HepG2 (cell line): ENCODE results near the gene PDPK1. TPM values are rescaled to one million over a fixed set of nuclear protein-coding genes. Genes with fewer than 3 reads are reported as not detected.
A peak's percentile ranks its signal among the peaks of the same experiment; 100 is the strongest.

Experiments
- ATAC-seq: fragments of 200-7000 bp; cut with Tn5 transposase; 3 replicates; pipeline ENCODE4 v1.9.1; 2020; ENCODE audit warnings: mild to moderate bottlenecking, moderate library complexity
- BruUV-seq: library from RNA; stranded (reverse); fragments of 400-500 nt; replicated peaks from 2 replicates; lab custom pipeline; 2021; lab: Mats Ljungman, UMichigan
- CTCF ChIA-PET: fragments of 300-600 bp; formaldehyde crosslinking; extraction: SDS; loops from one replicate; lab custom pipeline; 2021; ENCODE audit warnings: low total read pairs, inconsistent platforms, low intra/inter-chr PET ratio; lab: Yijun Ruan, JAX
- POLR2A ChIA-PET: fragments of 350-600 bp; sonication (Branson Sonifier 250); formaldehyde crosslinking; loops from one replicate; lab custom pipeline; 2020; ENCODE audit warnings: antibody characterized with exemption, inconsistent platforms; lab: Yijun Ruan, JAX
- DNase-seq: peaks from one replicate; pipeline ENCODE4 v3.0.0-alpha.2; 2015; ENCODE audit warnings: low spot score
- FAIRE-seq: peaks from 3 replicates; lab custom pipeline; 2011; peaks lifted over from hg19 to GRCh38; lab: Jason Lieb, UNC
- H2AFZ ChIP-seq: one replicate; pipeline ENCODE4 v1.6.1; 2011; ENCODE audit warnings: low read length, inconsistent platforms
- H3K27ac ChIP-seq: fragments of 300-600 bp; 3 replicates; pipeline ENCODE4 v1.8.0; 2011; ENCODE audit warnings: mixed run types, mild to moderate bottlenecking, mixed read lengths, low read length, inconsistent platforms; ENCODE audit not compliant: insufficient read depth; ENCODE audit errors: extremely low read length
- H3K27me3 ChIP-seq, 2 experiments: fragments of 200-600 bp in 1 of 2; 2 replicates in 1 of 2; 3 replicates in 1 of 2; pipeline versions ENCODE4 v1.6.0 to v1.8.0; 2011; ENCODE audit warnings: low read length in 2 of 2, mild to moderate bottlenecking in 2 of 2, moderate library complexity in 2 of 2, inconsistent platforms in 1 of 2; ENCODE audit not compliant: insufficient read depth in 2 of 2, control insufficient read depth in 1 of 2
- H3K36me3 ChIP-seq, 2 experiments: fragments of 200-600 bp in 1 of 2; replicated peaks in 1 of 2; 2 replicates in 1 of 2; 3 replicates in 1 of 2; pipeline versions ENCODE4 v1.5.1 to v1.8.0; 2011; ENCODE audit warnings: low read length in 2 of 2, inconsistent platforms in 1 of 2; ENCODE audit not compliant: insufficient read depth in 2 of 2, control insufficient read depth in 1 of 2
- H3K4me1 ChIP-seq: 2 replicates; pipeline ENCODE4 v1.5.1; 2012; ENCODE audit warnings: low read length, inconsistent platforms; ENCODE audit not compliant: insufficient read depth
- H3K4me2 ChIP-seq: 2 replicates; pipeline ENCODE4 v1.6.0; 2011; ENCODE audit warnings: low read depth, low read length, inconsistent platforms
- H3K4me3 ChIP-seq, 3 experiments: fragments of 200-600 bp in 1 of 3; sonication (generic), shearing (Covaris generic) in 1 of 3; replicated peaks in 1 of 3; 2 replicates each; pipeline ENCODE4 v1.5.1; 2011 to 2016; ENCODE audit warnings: low read length in 3 of 3, inconsistent platforms in 2 of 3, low read depth in 2 of 3, mild to moderate bottlenecking in 2 of 3, control low read depth in 1 of 3, mixed read lengths in 1 of 3; ENCODE audit not compliant: insufficient read depth in 1 of 3
- H3K79me2 ChIP-seq: one replicate; pipeline ENCODE4 v1.6.1; 2011; ENCODE audit warnings: low read length, inconsistent platforms; ENCODE audit not compliant: insufficient read depth
- H3K9ac ChIP-seq: 2 replicates; pipeline ENCODE4 v1.6.0; 2011; ENCODE audit warnings: mild to moderate bottlenecking, low read depth, low read length, inconsistent platforms; ENCODE audit not compliant: insufficient read depth
- H3K9me3 ChIP-seq: 2 replicates; pipeline ENCODE4 v1.5.1; 2012; ENCODE audit warnings: mild to moderate bottlenecking, low read length
- H4K20me1 ChIP-seq: 2 replicates; pipeline ENCODE4 v1.6.0; 2011; ENCODE audit warnings: inconsistent platforms, mild to moderate bottlenecking, low read length, moderate library complexity; ENCODE audit not compliant: insufficient read depth
- AGO2 ChIP-seq: fragments of 200-400 bp; formaldehyde crosslinking; optimal IDR thresholded peaks from 2 replicates; pipeline ENCODE3; 2017; ENCODE audit warnings: mild to moderate bottlenecking, low read depth, low read length, moderate library complexity
- RBFOX2 ChIP-seq: fragments of 200-400 bp; formaldehyde crosslinking; IDR thresholded peaks from 2 replicates; pipeline ENCODE4 v1.6.1; 2017; ENCODE audit warnings: low read depth, mild to moderate bottlenecking, low read length
- TOE1 ChIP-seq: sonication (generic); formaldehyde crosslinking; IDR thresholded peaks from 2 replicates; pipeline ENCODE4 v1.4.0; 2020; ENCODE audit warnings: mild to moderate bottlenecking, missing genetic modification reagents
- WGBS: methylation state at CpG from one replicate; pipeline ENCODE4 v1.1.6; 2017; ENCODE audit warnings: low lambda C conversion rate; 5-methylcytosine and 5-hydroxymethylcytosine counted together
- in situ Hi-C: cut with HindIII; loops from 2 replicates; pipeline ENCODE4 v1.10.0; 2017; ENCODE audit warnings: low pct_unique_long_range_greater_than_20kb; ENCODE audit not compliant: extremely low pct_ligation_motif_present
- intact Hi-C: fragments of 100-400 bp; cut with micrococcal nuclease; formaldehyde crosslinking; loops from one replicate; pipeline ENCODE4 v1.10.0; 2022; ENCODE audit not compliant: unreplicated experiment
- polyA plus RNA-seq, 8 experiments: library from polyadenylated mRNA; depleted of rRNA in 3 of 8; stranded (reverse) in 7 of 8; unstranded in 1 of 8; fragments of >200 nt; fragmentation: Illumina TruSeq in 4 of 8; extraction: Trizol in 4 of 8; gene quantifications; 2 replicates each; pipeline versions ENCODE4 v1.2.1 to v1.2.3, GENCODE V29; 2011 to 2016; ENCODE audit warnings: low read depth in 4 of 8, missing spikeins in 1 of 8, mixed read lengths in 1 of 8; ENCODE audit not compliant: insufficient read depth in 1 of 8
- total RNA-seq, 5 experiments: library from RNA; depleted of rRNA; stranded (reverse); fragments of >200 nt; fragmentation: Illumina TruSeq; extraction: Trizol; gene quantifications; 2 replicates each; pipeline ENCODE4 v1.2.3, GENCODE V29; 2016; ENCODE audit warnings: low read depth in 1 of 5
- TF ChIP-seq, protein P1 (sequence below): sonication (generic); formaldehyde crosslinking; IDR thresholded peaks from 2 replicates; pipeline ENCODE4 v1.4.0; 2020; ENCODE audit warnings: missing genetic modification reagents
- TF ChIP-seq, protein P2 (sequence below): sonication (generic); formaldehyde crosslinking; IDR thresholded peaks from 2 replicates; pipeline ENCODE4 v1.4.0; 2020; ENCODE audit warnings: missing genetic modification reagents, borderline replicate concordance
- TF ChIP-seq, protein P3 (sequence below): sonication (generic); formaldehyde crosslinking; IDR thresholded peaks from 2 replicates; pipeline ENCODE4 v1.9.0; 2021; ENCODE audit warnings: missing genetic modification reagents, mild to moderate bottlenecking, borderline replicate concordance

PDPK1 gene
- total and polyA plus RNA-seq, 2 of the 13 experiments (the other 11 are each of a cell fraction or from before 2014, with no cell fraction given): 59.6 to 129 TPM

DNA sequence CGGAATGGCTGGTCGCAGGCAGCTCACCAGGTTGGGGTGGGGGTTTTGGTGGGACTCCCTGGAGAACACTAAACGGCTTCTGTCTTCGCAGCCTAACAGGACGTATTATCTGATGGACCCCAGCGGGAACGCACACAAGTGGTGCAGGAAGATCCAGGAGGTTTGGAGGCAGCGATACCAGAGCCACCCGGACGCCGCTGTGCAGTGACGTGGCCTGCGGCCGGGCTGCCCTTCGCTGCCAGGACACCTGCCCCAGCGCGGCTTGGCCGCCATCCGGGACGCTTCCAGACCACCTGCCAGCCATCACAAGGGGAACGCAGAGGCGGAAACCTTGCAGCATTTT is 59.7 kb downstream of the PDPK1 start (continued):
- TF ChIP-seq, protein P1, sequence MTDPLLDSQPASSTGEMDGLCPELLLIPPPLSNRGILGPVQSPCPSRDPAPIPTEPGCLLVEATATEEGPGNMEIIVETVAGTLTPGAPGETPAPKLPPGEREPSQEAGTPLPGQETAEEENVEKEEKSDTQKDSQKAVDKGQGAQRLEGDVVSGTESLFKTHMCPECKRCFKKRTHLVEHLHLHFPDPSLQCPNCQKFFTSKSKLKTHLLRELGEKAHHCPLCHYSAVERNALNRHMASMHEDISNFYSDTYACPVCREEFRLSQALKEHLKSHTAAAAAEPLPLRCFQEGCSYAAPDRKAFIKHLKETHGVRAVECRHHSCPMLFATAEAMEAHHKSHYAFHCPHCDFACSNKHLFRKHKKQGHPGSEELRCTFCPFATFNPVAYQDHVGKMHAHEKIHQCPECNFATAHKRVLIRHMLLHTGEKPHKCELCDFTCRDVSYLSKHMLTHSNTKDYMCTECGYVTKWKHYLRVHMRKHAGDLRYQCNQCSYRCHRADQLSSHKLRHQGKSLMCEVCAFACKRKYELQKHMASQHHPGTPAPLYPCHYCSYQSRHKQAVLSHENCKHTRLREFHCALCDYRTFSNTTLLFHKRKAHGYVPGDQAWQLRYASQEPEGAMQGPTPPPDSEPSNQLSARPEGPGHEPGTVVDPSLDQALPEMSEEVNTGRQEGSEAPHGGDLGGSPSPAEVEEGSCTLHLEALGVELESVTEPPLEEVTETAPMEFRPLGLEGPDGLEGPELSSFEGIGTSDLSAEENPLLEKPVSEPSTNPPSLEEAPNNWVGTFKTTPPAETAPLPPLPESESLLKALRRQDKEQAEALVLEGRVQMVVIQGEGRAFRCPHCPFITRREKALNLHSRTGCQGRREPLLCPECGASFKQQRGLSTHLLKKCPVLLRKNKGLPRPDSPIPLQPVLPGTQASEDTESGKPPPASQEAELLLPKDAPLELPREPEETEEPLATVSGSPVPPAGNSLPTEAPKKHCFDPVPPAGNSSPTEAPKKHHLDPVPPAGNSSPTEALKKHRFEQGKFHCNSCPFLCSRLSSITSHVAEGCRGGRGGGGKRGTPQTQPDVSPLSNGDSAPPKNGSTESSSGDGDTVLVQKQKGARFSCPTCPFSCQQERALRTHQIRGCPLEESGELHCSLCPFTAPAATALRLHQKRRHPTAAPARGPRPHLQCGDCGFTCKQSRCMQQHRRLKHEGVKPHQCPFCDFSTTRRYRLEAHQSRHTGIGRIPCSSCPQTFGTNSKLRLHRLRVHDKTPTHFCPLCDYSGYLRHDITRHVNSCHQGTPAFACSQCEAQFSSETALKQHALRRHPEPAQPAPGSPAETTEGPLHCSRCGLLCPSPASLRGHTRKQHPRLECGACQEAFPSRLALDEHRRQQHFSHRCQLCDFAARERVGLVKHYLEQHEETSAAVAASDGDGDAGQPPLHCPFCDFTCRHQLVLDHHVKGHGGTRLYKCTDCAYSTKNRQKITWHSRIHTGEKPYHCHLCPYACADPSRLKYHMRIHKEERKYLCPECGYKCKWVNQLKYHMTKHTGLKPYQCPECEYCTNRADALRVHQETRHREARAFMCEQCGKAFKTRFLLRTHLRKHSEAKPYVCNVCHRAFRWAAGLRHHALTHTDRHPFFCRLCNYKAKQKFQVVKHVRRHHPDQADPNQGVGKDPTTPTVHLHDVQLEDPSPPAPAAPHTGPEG (CRISPR knock-in tag): no peak
- TF ChIP-seq, all 625 proteins: peak for 0

DNA sequence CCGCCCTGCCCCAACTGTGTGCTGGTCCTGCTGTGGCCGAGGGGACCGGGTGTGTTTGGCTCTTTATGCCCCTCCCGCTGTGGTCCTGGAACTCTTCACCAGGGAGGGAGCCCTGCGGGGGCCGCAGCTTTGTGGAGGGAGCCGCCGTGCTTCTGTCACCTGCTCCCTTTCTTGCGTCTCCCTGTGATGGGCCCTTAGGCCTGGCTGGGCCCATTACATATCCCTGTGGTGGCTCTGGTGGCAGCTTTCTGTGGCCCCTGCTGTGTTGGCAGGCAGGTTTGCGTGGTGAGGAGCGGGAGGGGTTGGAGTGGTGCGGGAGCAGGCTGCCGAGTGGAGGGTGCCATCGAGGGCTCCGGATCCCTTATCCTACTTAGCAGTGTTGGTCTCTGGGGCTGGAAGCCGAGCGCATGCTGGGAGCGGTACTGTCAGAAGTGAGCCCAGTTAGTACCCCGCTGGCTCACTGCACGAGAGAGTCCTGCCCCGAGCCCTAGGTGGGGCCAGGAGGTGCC is 60.4 kb downstream of the PDPK1 start:
- intact Hi-C loops (no loop called here), in situ Hi-C loops (no loop called here)
- Histone ChIP-seq H3K4me3 (no peak overlapping the region), H3K4me1 (no peaks in the 10 kb centered on the region), H3K79me2 (peaks cover 2% of the 10 kb centered on the region), H3K9me3 (no peaks in the 10 kb centered on the region), H3K9ac (no peak overlapping the region), H3K27me3 (no peaks in the 10 kb centered on the region), H2AFZ (no peak overlapping the region), H3K36me3 (peaks cover 25 to 54% of the 10 kb centered on the region in 2 experiments), H3K27ac (no peak overlapping the region), H3K4me2 (no peak overlapping the region), H4K20me1 (peaks cover 13% of the 10 kb centered on the region; the same call in 1 of the 2 replicates)
- WGBS: over 99% methylated on average over 16 of the region's 21 CpGs
- no TSS peak for BruUV-seq
- no peak for TF ChIP-seq RBFOX2
- TF ChIP-seq TOE1: no peak
- TF ChIP-seq, protein P2, sequence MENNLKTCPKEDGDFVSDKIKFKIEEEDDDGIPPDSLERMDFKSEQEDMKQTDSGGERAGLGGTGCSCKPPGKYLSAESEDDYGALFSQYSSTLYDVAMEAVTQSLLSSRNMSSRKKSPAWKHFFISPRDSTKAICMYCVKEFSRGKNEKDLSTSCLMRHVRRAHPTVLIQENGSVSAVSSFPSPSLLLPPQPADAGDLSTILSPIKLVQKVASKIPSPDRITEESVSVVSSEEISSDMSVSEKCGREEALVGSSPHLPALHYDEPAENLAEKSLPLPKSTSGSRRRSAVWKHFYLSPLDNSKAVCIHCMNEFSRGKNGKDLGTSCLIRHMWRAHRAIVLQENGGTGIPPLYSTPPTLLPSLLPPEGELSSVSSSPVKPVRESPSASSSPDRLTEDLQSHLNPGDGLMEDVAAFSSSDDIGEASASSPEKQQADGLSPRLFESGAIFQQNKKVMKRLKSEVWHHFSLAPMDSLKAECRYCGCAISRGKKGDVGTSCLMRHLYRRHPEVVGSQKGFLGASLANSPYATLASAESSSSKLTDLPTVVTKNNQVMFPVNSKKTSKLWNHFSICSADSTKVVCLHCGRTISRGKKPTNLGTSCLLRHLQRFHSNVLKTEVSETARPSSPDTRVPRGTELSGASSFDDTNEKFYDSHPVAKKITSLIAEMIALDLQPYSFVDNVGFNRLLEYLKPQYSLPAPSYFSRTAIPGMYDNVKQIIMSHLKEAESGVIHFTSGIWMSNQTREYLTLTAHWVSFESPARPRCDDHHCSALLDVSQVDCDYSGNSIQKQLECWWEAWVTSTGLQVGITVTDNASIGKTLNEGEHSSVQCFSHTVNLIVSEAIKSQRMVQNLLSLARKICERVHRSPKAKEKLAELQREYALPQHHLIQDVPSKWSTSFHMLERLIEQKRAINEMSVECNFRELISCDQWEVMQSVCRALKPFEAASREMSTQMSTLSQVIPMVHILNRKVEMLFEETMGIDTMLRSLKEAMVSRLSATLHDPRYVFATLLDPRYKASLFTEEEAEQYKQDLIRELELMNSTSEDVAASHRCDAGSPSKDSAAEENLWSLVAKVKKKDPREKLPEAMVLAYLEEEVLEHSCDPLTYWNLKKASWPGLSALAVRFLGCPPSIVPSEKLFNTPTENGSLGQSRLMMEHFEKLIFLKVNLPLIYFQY (CRISPR knock-in tag): no peak
- peak; percentile 64 for TF ChIP-seq AGO2
- TF ChIP-seq, protein P3, sequence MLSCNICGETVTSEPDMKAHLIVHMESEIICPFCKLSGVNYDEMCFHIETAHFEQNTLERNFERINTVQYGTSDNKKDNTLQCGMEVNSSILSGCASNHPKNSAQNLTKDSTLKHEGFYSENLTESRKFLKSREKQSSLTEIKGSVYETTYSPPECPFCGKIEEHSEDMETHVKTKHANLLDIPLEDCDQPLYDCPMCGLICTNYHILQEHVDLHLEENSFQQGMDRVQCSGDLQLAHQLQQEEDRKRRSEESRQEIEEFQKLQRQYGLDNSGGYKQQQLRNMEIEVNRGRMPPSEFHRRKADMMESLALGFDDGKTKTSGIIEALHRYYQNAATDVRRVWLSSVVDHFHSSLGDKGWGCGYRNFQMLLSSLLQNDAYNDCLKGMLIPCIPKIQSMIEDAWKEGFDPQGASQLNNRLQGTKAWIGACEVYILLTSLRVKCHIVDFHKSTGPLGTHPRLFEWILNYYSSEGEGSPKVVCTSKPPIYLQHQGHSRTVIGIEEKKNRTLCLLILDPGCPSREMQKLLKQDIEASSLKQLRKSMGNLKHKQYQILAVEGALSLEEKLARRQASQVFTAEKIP (CRISPR knock-in tag): no peak
- CTCF ChIA-PET: no interaction called here
- POLR2A ChIA-PET: no interaction called here
- no peak for DNase-seq
- no peak for FAIRE-seq
- no peak for ATAC-seq
